ENCODE measurements around the gene MTERF4. TPM values are rescaled to one million over a fixed set of nuclear protein-coding genes. Genes with fewer than 3 reads are reported as not detected.

Gene MTERF4
- total RNA-seq, 2 experiments from 2014 or later, result 33.2 to 36.6 TPM

GRCh38 chr2:241052677-241053360, 49.3 kb downstream of the MTERF4 start:
- ATAC-seq (no peak), DNase-seq (no peak)
- Mint-ChIP-seq H3K36me3 (ENCODE audit: low read depth) (no peaks in the 10 kb centered on the region), H3K27ac (no peak overlapping the region), H3K4me1 (ENCODE audit: low read depth) (no peaks in the 10 kb centered on the region), H3K27me3 (no peaks in the 10 kb centered on the region), H3K9me3 (no peaks in the 10 kb centered on the region), H3K4me3 (no peak overlapping the region)
- POLR2A ChIA-PET, result no interaction called here
- intact Hi-C loops (cut with micrococcal nuclease), result no loop called here
- TF ChIP-seq CTCF (IDR thresholded peaks at IDR 0.05), result no peak
- CTCF ChIA-PET, result no interaction called here

DNA sequence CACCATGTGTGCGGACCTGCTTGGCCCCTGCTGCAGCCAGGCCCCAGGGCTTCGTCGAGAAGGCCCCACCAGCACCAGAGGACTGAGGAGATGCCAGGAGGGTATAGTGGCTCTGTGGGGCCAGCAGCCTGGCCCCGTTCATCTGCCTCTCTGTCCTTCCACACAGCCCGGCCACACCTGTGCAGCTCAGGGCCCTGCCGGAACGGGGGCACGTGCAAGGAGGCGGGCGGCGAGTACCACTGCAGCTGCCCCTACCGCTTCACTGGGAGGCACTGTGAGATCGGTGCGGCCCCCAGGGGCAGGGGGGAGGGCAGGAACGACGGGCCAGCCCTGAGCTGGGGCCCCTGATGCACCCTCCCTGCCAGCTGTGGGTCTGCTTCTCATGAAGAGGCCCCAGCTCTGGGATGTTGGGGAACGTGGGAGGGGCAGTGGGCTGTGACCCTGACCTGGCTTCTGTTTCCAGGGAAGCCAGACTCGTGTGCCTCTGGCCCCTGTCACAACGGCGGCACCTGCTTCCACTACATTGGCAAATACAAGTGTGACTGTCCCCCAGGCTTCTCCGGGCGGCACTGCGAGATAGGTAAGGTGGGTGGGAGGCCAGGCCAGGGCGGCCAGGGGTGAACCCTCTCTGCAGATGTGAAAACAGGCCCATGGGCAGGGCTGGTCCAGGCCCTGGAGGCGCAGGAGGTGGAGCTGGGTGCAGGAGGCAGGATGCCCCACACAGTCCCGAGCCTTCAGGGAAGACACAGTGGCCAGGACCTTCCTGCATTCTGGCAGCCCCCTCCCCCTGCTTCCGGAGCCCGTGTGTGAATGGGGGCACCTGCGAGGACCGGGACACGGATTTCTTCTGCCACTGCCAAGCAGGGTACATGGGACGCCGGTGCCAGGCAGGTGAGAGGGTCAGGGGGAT, 50.3 kb downstream of the MTERF4 start:
- CTCF ChIA-PET, result no interaction called here
- POLR2A ChIA-PET, result no interaction called here
- H3K4me3 Mint-ChIP-seq, result no peak overlapping the region
- ATAC-seq, result no peak
- no peaks in the 10 kb centered on the region for H3K27me3 Mint-ChIP-seq
- DNase-seq, result no peak
- no peaks in the 10 kb centered on the region for H3K4me1 Mint-ChIP-seq (ENCODE audit: low read depth)
- no peaks in the 10 kb centered on the region for H3K36me3 Mint-ChIP-seq (ENCODE audit: low read depth)
- no peak overlapping the region for H3K27ac Mint-ChIP-seq
- TF ChIP-seq CTCF (IDR thresholded peaks at IDR 0.05), result no peak
- no peaks in the 10 kb centered on the region for H3K9me3 Mint-ChIP-seq
- intact Hi-C loops (cut with micrococcal nuclease), result no loop called here

- no peaks in the 10 kb centered on the region for H3K27me3 Mint-ChIP-seq
- DNase-seq, result no peak
- H3K36me3 Mint-ChIP-seq (ENCODE audit: low read depth), result no peaks in the 10 kb centered on the region
- intact Hi-C loops (cut with micrococcal nuclease), result no loop called here
- peak; percentile 53 for ATAC-seq
- H3K27ac Mint-ChIP-seq, result no peak overlapping the region
- TF ChIP-seq CTCF (IDR thresholded peaks at IDR 0.05), result no peak
- ChIA-PET CTCF (no interaction called here), POLR2A (no interaction called here)
- no peak overlapping the region for H3K4me3 Mint-ChIP-seq
- no peaks in the 10 kb centered on the region for H3K4me1 Mint-ChIP-seq (ENCODE audit: low read depth)
- peaks cover 3% of the 10 kb centered on the region for H3K9me3 Mint-ChIP-seq
Measured at GRCh38 chr2:241050624-241051577, 51.2 kb downstream of the MTERF4 start.

DNA sequence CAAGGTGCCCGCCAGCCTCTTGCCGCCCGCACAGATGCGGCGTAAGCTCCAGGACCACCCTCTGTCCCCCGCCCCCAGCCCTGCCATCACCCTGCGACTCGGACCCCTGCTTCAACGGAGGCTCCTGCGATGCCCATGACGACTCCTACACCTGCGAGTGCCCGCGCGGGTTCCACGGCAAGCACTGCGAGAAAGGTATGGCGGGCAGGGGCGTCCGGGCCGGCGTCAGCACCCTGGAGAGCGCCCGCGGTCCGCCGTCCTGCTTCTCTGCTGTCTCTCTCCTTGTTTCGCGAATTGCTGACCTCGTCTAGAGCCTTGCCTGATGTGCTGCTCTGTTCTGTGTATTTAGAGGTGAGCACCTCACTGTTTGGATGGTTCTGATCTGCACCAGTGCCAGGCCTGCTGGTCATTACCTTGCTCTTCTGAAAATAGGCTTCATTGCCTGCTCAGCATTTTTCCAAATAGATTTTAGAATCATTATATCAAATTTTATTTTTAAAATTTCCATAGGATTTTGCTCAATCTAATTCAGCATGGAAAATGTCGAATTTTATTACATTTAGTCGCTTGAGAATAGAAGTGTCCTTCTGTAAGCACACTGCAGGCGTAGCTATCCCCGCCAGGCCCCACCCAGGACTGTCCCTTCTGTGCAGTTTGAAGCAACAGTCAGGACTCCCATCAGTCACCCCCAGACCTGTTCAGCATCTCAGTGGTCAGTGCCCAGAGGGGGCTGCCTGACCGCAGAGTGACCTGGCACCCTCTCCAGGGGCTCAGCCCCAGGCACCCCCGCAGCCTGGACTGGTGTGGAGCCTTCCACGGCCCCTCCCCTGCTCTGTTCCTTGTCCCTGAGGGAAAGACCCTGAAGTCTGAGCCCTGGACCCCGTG, 52.1 kb downstream of the MTERF4 start:
- ATAC-seq (no peak), DNase-seq (no peak)
- H3K4me1 Mint-ChIP-seq (ENCODE audit: low read depth), result no peaks in the 10 kb centered on the region
- peaks cover under 1% of the 10 kb centered on the region for H3K36me3 Mint-ChIP-seq (ENCODE audit: low read depth)
- ChIA-PET CTCF (no interaction called here), POLR2A (no interaction called here)
- H3K9me3 Mint-ChIP-seq, result peaks cover 4% of the 10 kb centered on the region
- no peak for TF ChIP-seq CTCF (IDR thresholded peaks at IDR 0.05)
- H3K27ac Mint-ChIP-seq, result no peak overlapping the region
- no peak overlapping the region for H3K4me3 Mint-ChIP-seq
- intact Hi-C loops (cut with micrococcal nuclease), result no loop called here
- H3K27me3 Mint-ChIP-seq, result no peaks in the 10 kb centered on the region

Measured in activated CD8-positive, alpha-beta T cell treated with anti-CD3 and anti-CD28 coated beads for 36 hours (primary cell).